SKM-1 treated with dmso at 0.1 percent for 144 hours (cell line): ENCODE data around the gene NAPG.
"Not testable (repeated sequence)": the region's sequence is repeated elsewhere in the genome, so short reads cannot be mapped to it uniquely, and the experiment has no call there.

Experiments used
- DNase-seq: peaks from one replicate; lab custom pipeline; 2025; ENCODE audit not compliant: unreplicated experiment; lab: John Stamatoyannopoulos, UW

Gene NAPG

DNA sequence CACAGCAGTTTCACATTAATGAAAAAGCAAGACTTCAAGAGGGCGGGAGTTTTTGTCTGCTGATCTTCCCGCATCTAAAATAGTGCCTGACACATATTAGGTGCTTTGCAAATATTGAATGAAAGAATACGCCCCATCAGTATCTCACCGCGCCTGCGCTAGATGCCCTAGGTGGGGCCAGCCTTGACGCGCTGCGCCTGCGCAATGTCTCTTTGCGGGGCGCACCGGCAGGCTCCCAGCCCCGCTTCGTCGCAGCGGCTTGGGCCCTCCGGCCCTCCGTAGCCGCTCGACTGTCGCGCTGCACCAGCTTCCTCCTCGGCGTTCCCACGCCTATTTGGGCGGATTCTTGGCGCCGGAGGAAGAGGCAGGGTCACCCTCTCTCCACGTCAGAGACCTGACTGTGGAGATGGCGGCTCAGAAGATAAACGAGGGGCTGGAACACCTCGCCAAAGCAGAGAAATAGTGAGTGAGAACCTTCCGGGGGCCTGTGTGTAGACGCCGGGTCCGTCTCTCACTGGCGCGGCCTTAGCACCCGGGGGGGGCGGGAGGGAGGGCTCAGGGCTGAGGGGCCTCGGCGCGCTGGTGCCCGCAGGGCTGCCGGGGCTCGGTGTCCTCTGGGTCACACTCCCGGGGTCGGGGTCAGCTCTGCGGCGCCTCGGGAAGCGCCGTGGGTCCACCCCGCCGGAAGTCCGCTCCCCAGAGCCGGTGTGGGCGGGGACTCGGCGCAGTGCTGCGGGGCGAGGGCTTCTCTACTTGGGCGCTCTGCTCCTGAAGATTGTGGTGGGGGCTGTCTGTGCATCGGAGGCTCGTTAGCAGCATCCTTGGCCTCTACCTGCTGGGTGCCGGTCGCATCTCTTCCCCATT is at the start of gene NAPG:
NAPG (plus strand) TSS at position 331 of the 864 bp plus-strand sequence; CDS start at position 407, 76 bp downstream.
- DNase-seq: peak; percentile 85

DNA sequence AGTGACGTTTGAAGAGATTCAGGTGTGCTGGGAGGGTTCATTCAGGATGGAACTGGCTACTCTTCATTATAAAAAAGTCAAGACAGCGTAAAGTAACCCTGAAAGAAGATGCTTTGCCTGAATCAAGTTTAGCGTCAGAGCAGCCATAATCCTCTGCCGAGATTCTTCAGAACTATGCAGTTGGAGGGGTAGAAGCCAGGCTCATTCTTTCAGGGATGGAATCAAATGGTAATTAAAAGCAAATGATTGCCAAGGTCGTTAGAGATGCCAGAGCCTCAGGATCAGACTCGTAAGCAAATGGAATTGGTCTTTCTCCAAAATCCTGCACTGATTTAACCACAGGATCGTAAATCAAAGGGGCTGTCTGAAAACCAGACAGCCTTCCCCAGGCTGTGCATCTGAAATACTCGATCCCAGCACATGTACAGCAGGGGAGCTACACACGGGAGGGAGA is 49.5 kb upstream of the NAPG start:
- DNase-seq: no peak

DNA sequence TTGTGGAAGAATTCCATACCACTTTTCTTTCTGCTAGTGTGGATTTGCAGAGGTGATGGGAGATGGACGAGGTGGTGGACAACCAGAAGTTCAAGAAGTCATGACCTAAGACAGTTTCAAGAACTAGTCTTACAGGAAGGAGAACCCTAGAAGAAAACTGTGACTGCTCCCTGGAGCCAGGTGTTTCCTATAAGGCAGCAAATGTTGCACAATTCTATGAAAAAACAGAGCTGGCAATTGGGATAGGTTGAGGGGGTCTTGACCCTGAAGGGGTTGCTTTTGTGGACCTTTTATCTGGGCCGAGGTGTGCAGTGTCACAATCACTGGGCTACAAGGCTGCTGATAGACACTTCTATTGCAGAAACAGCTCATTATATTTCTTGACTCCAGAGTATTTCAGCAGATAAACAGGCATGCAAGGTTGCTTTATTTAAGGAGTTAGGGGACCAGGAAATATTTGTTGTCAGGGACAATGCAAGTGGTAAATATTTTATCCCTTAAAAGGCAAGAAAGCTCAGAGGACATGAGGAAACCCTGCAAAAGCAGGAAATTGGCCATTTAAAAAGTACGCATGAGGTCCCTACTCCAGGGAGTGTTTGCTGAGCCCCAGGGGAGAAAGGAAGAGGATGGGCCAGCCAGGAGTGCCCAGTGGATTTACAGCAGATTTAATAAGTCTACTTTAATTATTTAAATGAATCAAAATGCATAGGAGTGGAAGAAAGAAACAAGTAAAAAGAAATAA is 48.5 kb upstream of the NAPG start:
- DNase-seq: no peak

DNA sequence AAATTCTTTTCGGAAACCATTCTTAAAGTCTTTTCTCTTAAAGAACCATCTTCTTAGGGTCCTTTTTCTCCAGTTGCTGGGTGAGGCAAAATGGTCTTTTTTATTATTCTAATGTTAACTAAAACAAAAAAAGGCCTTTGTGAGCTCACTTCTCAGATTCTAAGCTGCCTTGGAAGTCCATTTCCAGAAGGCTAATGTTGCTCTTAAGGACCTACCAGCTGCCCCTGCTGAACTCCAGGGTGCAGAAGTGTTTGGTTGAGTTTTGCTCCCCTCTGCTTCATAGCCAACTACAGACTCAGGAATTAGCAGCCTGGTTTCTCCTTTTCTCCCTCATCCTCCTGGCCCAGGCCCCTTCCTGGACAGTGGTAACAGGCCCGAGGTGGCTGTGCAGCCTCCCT is 48.0 kb upstream of the NAPG start:
- DNase-seq: no peak

DNA sequence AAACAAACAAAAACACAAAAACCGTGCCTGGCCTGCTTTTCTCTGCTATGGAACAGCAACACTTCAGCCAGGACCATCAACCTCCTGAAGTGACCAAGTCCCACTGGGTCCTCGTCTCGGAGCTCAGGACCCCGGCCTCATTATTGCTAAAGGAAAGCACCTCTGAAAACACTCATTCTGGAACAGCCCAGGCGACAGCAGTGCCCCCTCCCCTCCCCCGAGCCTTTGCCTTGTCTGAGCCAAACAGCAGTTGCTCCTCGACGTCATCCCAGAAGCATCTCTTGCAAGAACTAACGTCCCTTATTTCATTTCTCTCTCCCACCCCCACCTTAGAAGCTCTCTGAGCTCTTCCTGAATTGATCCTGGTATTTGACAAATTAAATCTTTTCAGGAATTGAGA is 44.0 kb upstream of the NAPG start:
- DNase-seq: no peak

DNA sequence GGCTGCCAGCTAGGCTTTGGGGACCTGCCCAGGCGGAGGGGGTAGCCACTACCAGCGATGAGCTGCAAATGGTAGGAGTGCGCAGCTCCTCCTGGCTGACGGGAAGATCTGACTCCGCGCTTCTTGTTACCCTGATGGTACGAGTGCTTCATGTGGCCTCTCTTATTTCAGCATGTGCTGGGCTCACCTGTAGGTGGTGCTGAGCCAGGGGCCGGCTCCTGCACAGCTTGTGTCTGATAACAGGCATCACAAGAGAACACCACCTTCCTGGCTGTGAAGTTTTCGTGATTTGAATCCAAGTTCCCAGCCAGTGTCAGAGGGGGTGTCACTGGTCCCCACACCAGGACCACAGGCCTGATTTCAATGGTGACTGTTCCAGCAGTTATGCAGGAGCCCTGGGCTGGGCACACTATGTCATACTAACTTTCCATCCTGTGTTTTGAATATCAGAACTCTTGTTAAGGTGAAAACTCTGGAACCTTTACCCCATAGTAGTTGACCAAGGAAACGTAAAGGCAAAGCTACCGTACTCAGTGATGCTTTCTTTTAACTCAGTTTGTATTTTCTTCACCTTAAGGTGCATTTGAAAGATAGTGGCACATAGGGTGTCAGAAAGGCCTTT is 43.4 kb upstream of the NAPG start:
- no peak for DNase-seq

DNA sequence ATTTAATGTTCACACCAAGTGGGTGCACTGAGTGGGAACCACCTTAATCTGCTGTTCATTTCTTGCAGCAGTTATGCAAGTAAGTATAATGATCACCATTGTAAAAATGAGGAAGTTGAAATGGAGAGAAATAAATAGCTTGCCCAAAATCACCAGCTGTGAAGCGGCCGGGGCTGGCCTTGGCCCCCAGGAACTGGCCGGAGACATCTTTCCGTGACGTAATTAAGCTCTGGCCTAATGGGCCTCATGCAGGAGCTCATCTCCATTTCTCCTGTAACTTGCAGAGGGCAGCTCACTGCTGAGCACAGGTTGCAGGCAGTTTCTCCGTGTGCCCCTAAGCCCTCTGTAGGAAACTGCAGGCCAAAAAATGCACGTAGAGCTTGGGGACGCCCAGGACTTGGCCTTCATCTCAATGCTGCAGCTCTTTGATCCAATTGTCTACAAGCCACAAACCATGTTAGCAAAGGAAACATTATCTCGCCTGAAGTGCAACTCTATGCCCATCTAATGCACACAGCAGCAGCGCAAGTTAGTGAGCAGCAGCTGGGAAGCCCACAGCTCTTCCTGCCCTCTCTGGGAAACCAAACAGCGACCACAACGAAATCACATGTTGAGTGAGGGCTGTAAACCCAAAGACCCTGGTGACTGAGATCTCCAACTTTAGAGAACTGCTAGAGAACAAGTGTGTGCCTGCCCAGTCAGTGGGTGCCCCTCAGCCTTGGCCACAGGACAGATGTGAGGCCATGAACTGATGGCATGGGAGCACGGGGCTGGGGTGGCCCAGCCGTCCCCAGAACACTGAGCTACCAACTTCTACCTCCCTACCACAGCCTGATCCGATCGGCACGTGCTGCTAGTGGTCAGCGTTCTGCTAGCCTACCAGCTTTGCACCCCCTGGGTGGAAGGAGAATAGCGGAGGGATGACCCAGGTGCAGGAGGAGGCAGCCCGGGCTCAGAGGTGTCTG is 42.6 kb upstream of the NAPG start:
- DNase-seq: peak; percentile 60

DNA sequence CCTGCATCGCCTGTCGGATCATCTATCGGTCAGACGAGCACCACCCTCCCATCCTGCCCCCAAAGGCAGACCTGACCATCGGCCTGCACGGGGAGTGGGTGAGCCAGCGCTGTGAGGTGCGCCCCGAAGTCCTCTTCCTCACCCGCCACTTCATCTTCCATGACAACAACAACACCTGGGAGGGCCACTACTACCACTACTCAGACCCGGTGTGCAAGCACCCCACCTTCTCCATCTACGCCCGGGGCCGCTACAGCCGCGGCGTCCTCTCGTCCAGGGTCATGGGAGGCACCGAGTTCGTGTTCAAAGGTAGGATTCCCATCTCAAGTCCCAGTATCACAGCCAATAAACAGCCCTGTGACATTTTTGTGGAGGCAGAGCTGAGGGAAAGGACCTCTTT is 40.4 kb upstream of the NAPG start:
- no peak for DNase-seq

DNA sequence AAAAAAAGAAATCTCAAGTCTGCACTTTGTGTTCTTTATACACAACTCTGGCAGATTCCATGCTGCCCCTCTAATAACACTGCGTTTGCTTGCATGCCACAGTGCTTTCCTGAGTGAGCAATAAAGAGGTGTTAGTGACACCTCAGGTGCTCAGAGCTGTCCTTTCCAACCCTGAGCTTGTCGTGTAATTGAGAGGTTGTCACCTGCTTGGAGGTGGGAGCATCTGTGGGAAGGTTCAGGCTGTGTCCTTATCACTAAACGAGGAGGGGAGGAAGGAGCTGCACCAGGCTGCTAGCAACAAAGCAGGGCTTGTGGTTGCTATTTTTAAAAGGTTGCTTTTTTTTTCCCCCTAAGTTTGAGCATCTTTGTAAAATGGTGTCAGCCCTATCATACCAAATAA is 39.5 kb upstream of the NAPG start:
- no peak for DNase-seq

DNA sequence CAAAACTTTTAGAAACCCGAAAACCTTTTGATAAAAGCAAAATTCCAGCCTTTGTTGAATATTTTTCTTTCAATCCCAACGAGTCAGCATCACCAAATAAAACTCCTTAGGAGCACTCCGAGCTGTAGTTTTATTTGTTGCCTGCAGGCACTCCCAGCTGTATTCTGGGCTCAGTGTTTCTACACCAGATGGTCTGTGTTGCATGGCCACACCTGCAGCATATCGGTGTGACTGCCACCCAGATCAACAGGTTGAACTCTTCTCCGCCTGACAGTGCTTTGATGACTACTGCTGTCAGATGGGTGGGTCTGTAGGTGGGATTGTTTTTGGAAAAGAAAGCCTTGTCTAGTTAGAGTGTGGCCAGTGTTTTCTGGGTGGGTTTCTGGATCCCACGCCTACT is 38.7 kb upstream of the NAPG start:
- no peak for DNase-seq

DNA sequence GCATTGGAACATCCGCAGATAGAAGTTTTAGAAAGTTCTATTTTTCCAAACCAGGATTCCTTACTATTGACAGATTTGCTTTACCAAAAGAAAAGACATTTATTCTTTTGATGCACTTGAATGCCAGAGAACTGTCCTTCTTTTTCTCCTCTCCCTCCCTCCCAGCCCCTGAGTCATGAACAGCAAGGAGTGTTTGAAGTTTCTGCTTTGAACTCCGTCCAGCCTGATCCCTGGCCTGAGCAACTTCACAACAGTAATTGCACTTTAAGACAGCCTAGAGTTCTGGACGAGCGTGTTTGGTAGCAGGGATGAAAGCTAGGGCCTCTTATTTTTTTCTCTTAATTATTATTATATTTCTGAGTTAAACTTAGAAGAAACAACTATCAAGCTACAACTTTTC is 37.8 kb upstream of the NAPG start:
- DNase-seq: no peak

DNA sequence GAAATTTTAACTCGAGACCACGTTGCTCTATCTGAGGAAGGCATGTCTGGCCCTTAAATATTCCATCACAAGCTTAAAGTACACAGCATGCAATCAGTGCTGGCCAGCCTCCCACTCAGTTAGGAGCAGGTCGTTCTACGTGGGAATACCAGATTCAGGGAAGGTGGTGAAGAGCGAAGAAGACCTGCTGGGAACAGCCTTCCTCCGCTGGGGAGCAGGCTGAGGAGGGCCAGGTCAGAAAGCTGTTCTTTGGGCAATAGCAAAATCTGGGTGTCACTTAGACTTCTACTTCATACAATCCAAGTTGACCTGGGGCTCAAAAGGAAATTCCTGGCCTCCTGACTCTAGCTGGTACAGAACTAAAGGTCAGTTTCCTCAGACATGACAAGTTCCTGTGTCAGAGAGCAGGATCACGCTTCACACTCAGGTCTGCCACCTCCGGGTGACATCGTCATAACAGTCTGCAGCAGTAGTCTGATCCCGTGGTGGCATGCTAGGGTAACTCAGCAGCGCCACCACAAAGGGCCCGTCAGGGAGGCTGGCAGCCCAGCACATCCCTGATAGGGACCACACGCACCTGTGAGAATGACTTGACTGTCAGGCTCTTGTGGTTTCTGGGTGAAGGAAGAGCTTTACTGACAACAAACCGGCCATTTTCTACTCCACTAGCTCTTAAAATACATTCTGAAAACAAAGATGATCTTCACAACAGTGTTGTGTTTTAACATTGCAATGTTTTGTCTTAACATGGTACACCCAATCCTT is 35.2 kb upstream of the NAPG start:
- DNase-seq: peak; percentile 32

DNA sequence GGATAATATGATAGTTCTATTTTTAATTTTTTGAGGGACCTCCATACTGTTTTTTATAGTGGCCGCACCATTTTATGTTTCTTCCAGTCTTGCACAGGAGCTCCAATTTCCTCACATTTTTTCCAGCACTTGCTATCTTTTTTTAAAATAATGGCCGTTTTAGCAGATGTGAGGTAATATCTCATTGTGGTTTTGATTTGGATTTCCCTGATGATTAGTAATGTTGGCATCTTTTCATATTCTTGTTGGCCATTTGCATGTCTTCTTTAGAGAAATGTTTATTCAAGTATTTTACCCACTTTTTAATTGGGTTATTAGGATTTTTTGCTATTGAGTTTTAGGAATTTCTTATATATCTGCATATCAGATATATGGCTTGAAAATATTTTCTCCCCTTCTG is 29.9 kb upstream of the NAPG start:
- DNase-seq: no peak

DNA sequence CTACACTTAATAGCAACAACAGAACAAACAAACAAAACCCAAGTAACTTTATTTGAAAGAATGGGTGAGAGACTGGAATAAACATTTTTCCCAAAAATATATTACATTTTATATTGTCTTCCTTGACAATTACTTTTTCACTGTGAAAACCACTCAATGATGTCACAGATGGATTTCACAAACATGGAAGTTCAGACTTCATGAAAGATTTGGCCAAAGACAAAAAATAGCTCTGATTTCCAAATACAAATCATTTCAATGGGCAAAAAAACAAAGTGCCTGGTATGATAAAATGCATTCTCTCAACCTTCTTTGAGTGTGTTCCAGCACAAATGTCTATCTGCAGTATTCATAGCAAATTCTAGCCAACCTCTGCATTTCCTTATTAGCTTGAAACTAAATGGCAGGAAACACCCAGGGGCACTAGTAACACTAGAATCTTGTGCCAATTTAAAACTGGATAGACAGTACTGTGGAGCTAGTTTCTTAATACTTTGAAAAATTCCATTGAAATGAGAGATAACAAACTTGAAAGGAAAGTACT is 28.5 kb upstream of the NAPG start:
- no peak for DNase-seq

DNA sequence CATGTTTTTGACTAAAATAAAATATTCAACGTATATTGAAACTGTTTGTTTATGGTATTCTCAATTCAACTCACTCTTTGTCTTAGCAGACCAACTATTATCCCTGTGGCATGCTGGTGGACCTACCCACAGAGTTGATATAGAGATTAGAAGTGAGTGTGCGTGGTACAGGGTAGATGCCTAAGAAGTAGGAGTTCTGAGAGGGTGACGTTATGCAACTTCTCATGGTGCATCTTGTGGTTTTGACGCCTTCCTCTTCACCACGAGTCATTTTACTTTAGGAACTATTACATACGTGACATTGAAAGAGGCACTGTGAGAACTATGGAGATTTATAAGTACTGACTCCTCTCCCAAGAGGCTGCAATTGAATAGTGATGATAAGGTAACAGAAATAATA is 26.6 kb upstream of the NAPG start:
- peak; percentile 86 for DNase-seq

DNA sequence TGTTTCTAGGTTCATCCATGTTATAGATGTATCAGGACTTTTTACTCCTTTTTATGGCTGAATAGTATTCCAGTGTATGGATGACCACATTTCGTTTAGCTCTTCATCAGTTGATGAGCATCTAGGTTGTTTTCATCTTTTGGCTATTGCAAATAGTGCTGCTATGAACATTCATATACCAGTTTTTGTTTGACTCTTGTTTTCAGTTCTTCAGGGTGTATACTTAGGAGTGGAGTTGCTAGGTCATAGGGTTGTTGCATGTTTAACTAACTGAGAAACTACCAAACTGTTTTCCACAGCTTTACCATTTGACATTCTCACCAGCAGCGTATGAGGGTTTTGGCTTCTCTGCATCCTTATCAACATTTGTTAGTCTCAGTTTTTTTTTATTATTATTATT is 25.8 kb upstream of the NAPG start:
- no peak for DNase-seq

DNA sequence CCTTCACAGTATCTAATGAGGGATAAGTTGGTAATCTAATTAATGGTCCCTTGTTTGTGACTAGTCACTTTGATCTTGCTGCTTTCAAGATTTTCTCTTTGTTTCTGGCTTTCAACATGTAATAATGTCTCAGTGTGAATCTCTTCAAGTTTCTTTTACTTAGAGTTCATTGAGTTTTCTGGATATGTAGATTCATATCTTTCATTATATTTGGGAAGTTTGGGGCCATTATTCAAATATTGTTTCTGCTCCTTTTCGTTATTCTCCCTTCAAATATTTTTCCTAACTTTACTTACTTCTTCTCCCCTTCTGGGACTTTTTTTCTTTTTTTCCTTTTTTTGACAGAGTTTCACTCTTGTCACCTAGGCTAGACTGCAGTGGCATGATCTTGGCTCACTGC is 21.1 kb upstream of the NAPG start:
- no peak for DNase-seq

DNA sequence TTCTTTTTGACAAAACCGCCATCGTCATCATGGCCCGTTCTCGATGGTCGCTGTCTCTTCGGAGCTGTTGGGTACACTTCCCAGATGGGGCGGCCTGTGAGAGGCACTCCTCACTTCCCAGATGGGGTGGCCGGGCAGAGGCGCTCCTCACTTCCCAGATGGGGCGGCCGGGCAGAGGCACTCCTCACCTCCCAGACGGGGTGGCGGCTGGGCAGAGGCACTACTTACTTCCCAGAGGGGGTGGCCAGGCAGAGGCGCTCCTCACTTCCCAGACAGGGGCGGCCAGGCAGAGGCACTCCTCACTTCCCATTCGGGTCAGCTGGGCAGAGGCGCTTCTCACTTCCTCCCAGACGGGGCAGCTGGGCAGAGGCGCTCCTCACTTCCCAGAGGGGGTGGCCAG is 19.9 kb upstream of the NAPG start:
- not testable (repeated sequence) for DNase-seq

DNA sequence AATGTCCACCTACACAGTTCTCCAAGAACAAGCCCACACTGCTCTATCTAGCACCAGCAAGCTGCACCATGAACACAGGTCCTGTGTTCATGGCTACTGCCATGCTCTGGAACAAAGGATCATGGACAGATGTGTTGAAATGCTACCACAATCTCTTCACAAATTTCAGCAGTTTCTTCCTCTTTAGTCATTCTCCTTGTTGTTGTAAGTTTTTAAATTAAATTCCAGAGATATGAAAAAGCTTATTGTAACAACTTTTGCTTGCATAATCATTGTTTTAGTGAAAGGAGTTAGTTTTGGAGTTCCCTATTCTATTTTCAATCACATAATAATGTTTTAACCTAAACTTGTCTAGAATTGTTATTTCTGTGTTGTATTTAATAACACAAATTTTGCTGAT is 17.2 kb upstream of the NAPG start:
- no peak for DNase-seq

DNA sequence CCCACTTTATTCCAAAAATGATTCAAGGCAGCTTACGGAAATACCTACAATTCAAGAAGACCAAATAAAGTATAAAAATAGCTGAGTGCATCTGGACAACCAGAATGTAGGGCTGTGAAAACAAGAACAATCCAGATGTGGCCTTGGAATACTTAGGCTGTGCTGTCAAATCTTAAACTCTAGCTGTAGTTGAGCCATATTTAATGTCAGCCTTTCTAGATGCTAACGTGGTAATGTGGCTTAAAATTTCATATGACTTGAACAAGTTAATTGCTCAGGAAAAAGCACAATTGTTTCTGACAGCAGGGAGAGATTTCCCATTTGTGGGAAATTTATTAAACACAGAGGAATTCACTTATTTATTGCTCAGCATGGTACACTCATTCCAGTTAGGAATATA is 14.6 kb upstream of the NAPG start:
- DNase-seq: no peak
